Activated CD4-positive, alpha-beta T cell treated with anti-CD3 and anti-CD28 coated beads, Interleukin-2, amount 10 ng/mL, durations not matched to agents 7 days and 5 days (primary cell): Measurements from ENCODE around the gene UNC5C. TPM values are rescaled to one million over a fixed set of nuclear protein-coding genes. Genes with fewer than 3 reads are reported as not detected.

Experiments
- CTCF ChIA-PET: fragments of 350-600 bp; sonication (Branson Sonifier 250); formaldehyde crosslinking; loops from one replicate; lab custom pipeline; 2021; ENCODE audit warnings: antibody characterized with exemption; lab: Charles Lee
- POLR2A ChIA-PET: fragments of 350-600 bp; sonication (Branson Sonifier 250); formaldehyde crosslinking; loops from one replicate; lab custom pipeline; 2021; ENCODE audit warnings: antibody characterized with exemption; lab: Charles Lee
- DNase-seq: peaks from one replicate; pipeline ENCODE4 v3.0.0-alpha.2; 2020
- H3K27ac Mint-ChIP-seq: one replicate; pipeline ENCODE4 v1.8.0; 2021; ENCODE audit warnings: mild to moderate bottlenecking, moderate library complexity, mixed read lengths
- H3K27me3 Mint-ChIP-seq: one replicate; pipeline ENCODE4 v1.8.0; 2021; ENCODE audit warnings: mixed read lengths
- H3K36me3 Mint-ChIP-seq: one replicate; pipeline ENCODE4 v1.8.0; 2021; ENCODE audit warnings: low read depth, mixed read lengths
- H3K4me1 Mint-ChIP-seq: one replicate; pipeline ENCODE4 v1.8.0; 2021; ENCODE audit warnings: mixed read lengths
- H3K4me3 Mint-ChIP-seq: one replicate; pipeline ENCODE4 v1.8.0; 2021; ENCODE audit warnings: mild to moderate bottlenecking, moderate library complexity, mixed read lengths
- H3K9me3 Mint-ChIP-seq: one replicate; pipeline ENCODE4 v1.8.0; 2021; ENCODE audit warnings: mixed read lengths
- total RNA-seq, 2 experiments: library from RNA; stranded (reverse); gene quantifications; one replicate each; pipeline ENCODE4 v1.2.3, GENCODE V29; 2021

The UNC5C gene
- total RNA-seq, 2 experiments from 2014 or later: not detected

DNA sequence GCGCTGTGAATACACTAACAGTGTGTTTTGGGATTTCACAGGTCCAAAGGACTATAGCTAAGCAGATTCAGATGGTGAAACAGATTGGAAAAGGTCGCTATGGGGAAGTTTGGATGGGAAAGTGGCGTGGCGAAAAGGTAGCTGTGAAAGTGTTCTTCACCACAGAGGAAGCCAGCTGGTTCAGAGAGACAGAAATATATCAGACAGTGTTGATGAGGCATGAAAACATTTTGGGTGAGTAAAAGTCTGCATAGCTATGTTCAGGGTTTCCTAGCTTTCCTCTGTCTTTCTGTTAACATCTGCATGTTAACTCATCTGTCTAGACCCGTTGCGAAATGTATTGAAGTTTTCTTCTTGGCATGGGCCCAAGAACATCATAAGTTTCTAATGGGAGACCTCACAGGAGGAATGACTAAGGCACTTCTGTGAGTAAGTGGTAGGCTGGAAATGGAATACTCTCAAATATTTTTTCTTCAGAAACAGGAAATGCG, 418.9 kb downstream of the UNC5C start:
- ChIA-PET CTCF (no interaction called here), POLR2A (no interaction called here)
- Mint-ChIP-seq H3K27ac (no peak overlapping the region), H3K4me3 (no peak overlapping the region), H3K4me1 (peaks cover 5% of the 10 kb centered on the region), H3K27me3 (peaks cover 7% of the 10 kb centered on the region), H3K36me3 (no peaks in the 10 kb centered on the region), H3K9me3 (peaks cover 4% of the 10 kb centered on the region)
- DNase-seq: no peak

DNA sequence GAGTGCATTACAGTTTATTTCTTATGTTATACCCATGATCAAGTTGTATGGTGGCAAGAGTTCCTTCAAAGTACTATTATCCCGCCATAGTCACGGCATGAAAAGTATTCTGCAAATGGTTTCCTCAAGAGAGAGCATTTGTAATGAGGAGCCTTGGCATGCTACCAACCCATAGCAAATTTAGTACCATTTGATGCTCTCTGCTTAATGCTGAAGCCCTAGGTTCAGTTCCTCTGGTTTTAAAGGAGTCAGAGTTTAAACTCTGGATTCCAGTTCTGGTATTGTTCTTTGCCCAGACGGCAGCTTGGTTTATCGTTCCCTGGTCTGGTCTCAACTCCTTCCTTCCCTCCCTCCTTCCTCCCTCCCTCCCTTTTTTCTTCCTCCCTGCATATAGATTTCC, 419.7 kb downstream of the UNC5C start:
- ChIA-PET CTCF (no interaction called here), POLR2A (no interaction called here)
- peaks cover 7% of the 10 kb centered on the region for H3K27me3 Mint-ChIP-seq
- DNase-seq: no peak
- peaks cover 1% of the 10 kb centered on the region for H3K9me3 Mint-ChIP-seq
- H3K27ac Mint-ChIP-seq: no peak overlapping the region
- no peaks in the 10 kb centered on the region for H3K36me3 Mint-ChIP-seq
- peaks cover 5% of the 10 kb centered on the region for H3K4me1 Mint-ChIP-seq
- H3K4me3 Mint-ChIP-seq: no peak overlapping the region

DNA sequence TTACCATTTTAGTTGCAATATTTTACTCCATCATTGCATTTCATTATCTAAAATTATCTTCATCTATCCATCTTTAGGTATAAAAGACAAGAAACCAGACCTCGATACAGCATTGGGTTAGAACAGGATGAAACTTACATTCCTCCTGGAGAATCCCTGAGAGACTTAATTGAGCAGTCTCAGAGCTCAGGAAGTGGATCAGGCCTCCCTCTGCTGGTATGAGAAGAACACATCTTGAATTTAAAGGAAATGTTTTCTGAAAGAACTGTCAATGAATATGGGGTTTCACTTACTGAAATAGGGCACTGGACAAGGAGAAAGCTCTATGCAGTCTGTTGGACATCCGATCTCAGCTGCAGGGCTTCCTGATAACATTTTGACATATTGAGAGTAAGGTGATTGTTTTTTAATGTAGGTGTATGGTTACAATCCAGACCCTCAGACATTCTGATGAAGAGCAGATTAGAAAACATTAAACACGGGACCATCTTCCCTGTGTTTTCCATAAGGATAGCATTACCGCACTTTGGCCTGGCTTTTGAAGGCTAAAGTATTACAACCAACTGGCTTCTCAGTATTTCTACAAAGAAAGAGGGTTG, 423.8 kb downstream of the UNC5C start:
- H3K4me3 Mint-ChIP-seq: no peak overlapping the region
- POLR2A ChIA-PET: no interaction called here

DNA sequence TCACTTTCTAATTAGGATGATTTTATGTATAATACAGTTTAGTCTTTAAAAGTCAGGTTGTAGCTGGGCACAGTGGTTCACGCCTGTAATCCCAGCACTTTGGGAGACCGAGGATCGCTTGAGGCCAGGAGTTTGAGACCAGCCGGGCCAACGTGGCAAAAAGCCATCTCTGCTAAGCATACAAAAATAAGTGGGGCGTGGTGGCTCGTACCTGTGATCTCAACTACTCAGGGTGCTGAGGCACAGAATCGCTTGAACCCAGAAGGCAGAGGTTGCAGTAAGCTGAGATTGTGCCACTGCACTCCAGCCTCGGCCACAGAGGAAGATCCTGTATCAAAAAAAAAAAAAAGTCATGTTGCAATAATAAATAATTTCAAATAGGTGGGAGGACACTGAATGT, 426.8 kb downstream of the UNC5C start:
- CTCF ChIA-PET: no interaction called here
- Mint-ChIP-seq H3K27me3 (peaks cover 4% of the 10 kb centered on the region), H3K9me3 (no peaks in the 10 kb centered on the region), H3K27ac (no peak overlapping the region), H3K36me3 (no peaks in the 10 kb centered on the region), H3K4me3 (no peak overlapping the region), H3K4me1 (no peaks in the 10 kb centered on the region)
- no peak for DNase-seq
- POLR2A ChIA-PET: no interaction called here

More for the DNA sequence above, 423.8 kb downstream of the UNC5C start:
- Mint-ChIP-seq H3K4me1 (peaks cover 4% of the 10 kb centered on the region), H3K27ac (no peak overlapping the region), H3K36me3 (no peaks in the 10 kb centered on the region), H3K9me3 (no peaks in the 10 kb centered on the region), H3K27me3 (peaks cover 3% of the 10 kb centered on the region)
- CTCF ChIA-PET: no interaction called here
- DNase-seq: peak; percentile 17

DNA sequence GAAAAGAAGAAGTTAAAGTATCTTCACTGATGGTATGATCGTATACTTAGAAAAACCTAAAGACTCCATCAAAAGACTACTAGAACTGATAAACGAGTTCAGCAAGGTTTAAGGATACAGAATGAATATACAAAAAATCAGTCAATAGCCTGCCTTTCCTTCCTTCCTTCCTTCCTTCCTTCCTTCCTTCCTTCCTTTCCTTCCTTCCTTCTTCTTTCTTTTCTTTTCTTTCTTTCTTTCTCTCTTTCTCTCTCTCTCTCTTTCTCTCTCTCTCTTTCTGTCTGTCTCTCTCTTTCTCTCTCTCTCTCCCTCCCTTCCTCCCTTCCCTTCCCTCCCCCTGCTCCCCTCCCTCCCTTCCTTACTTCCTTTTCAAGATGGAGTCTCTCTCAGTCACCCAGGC, 428.3 kb downstream of the UNC5C start:
- ChIA-PET POLR2A (no interaction called here), CTCF (no interaction called here)
- H3K27me3 Mint-ChIP-seq: peaks cover 4% of the 10 kb centered on the region
- H3K36me3 Mint-ChIP-seq: no peaks in the 10 kb centered on the region
- H3K4me3 Mint-ChIP-seq: no peak overlapping the region
- H3K27ac Mint-ChIP-seq: no peak overlapping the region
- no peaks in the 10 kb centered on the region for H3K4me1 Mint-ChIP-seq
- DNase-seq: no peak
- no peaks in the 10 kb centered on the region for H3K9me3 Mint-ChIP-seq

DNA sequence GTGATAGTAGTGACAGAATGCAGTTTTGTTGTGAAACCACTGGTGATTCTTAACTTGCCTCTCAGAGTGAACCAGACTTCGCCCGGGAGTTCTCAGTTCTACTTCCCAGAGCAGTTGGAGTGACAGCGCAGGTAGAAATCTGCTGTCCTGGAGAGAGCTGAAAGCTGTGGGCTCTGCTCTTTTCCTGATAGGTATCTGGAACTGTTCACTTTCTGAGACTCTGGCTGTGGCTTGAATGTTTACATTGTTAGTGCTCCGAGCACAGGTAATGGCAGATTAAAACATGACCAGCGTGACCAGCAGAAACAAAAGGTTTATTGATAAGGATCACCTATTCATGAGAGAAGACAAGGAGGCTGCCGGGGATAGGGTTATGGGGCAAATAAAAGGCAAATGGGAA, 430.3 kb downstream of the UNC5C start:
- Mint-ChIP-seq H3K4me3 (no peak overlapping the region), H3K4me1 (peaks cover 2% of the 10 kb centered on the region), H3K36me3 (no peaks in the 10 kb centered on the region), H3K9me3 (no peaks in the 10 kb centered on the region), H3K27me3 (peaks cover 3% of the 10 kb centered on the region), H3K27ac (no peak overlapping the region)
- DNase-seq: no peak
- ChIA-PET CTCF (no interaction called here), POLR2A (no interaction called here)

DNA sequence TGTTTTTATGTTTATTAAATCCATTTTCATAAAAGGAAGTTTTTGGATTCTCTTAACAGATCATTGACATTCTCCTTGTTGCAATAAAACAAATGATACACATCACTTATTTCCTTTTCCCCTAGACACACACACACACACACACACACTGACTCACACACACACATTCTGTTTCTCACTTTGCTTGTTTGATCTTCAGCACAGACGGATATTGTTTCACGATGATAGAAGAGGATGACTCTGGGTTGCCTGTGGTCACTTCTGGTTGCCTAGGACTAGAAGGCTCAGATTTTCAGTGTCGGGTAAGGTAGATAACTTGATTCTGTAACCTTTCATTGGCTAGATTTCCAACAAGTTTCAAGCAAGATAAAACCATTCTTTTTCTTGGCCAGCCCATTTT, 434.3 kb downstream of the UNC5C start:
- Mint-ChIP-seq H3K4me1 (peaks cover 2% of the 10 kb centered on the region), H3K36me3 (no peaks in the 10 kb centered on the region), H3K9me3 (no peaks in the 10 kb centered on the region), H3K27me3 (peaks cover 7% of the 10 kb centered on the region), H3K27ac (no peak overlapping the region), H3K4me3 (no peak overlapping the region)
- DNase-seq: no peak
- POLR2A ChIA-PET: no interaction called here
- CTCF ChIA-PET: no interaction called here
